OCI-LY1 (cell line): ENCODE data around the gene ANKFN1.

Experiments used
- H2AFZ ChIP-seq: fragments of 200-600 bp; sonication (generic), shearing (Covaris generic); 2 replicates; pipeline ENCODE4 v1.6.0; 2014; ENCODE audit warnings: antibody characterized with exemption, mild to moderate bottlenecking, low read length
- H3F3A ChIP-seq: fragments of 200-600 bp; sonication (generic), shearing (Covaris generic); 2 replicates; pipeline ENCODE4 v1.6.0; 2014; ENCODE audit warnings: mild to moderate bottlenecking, antibody characterized with exemption, low read length, moderate library complexity; ENCODE audit not compliant: insufficient read depth
- H3K27ac ChIP-seq: fragments of 200-600 bp; sonication (generic); 2 replicates; pipeline ENCODE4 v1.5.1; 2014; ENCODE audit warnings: low read length, mixed run types, mild to moderate bottlenecking, low read depth; ENCODE audit not compliant: poor library complexity, severe bottlenecking
- H3K27me3 ChIP-seq: fragments of 200-600 bp; sonication (generic); 2 replicates; pipeline ENCODE4 v1.6.0; 2014; ENCODE audit warnings: antibody characterized with exemption, mild to moderate bottlenecking, low read length, moderate library complexity; ENCODE audit not compliant: insufficient read depth
- H3K36me3 ChIP-seq: fragments of 200-600 bp; sonication (generic); 2 replicates; pipeline ENCODE4 v1.6.1; 2014; ENCODE audit warnings: mild to moderate bottlenecking, antibody characterized with exemption, low read length, moderate library complexity, mixed read lengths; ENCODE audit not compliant: insufficient read depth
- H3K4me1 ChIP-seq: fragments of 200-600 bp; sonication (generic); 2 replicates; pipeline ENCODE4 v1.5.1; 2014; ENCODE audit warnings: mild to moderate bottlenecking, low read length, moderate library complexity; ENCODE audit not compliant: insufficient read depth, severe bottlenecking
- H3K4me2 ChIP-seq: fragments of 200-600 bp; sonication (generic), shearing (Covaris generic); 2 replicates; pipeline ENCODE4 v1.6.1; 2014; ENCODE audit warnings: low read length
- H3K4me3 ChIP-seq: fragments of 200-600 bp; sonication (generic); 2 replicates; pipeline ENCODE4 v1.5.1; 2014; ENCODE audit warnings: low read length, low read depth, mild to moderate bottlenecking, mixed read lengths; ENCODE audit not compliant: poor library complexity, severe bottlenecking
- H3K79me2 ChIP-seq: fragments of 200-600 bp; shearing (Covaris generic); 2 replicates; pipeline ENCODE4 v1.6.1; 2016; ENCODE audit warnings: mixed run types, low read length, mixed read lengths; ENCODE audit not compliant: insufficient read depth
- H3K9ac ChIP-seq: fragments of 200-600 bp; sonication (generic), shearing (Covaris generic); 2 replicates; pipeline ENCODE4 v1.6.1; 2014; ENCODE audit warnings: mild to moderate bottlenecking, low read length, mixed read lengths
- H3K9me2 ChIP-seq: fragments of 200-600 bp; sonication (generic), shearing (Covaris generic); 2 replicates; pipeline ENCODE4 v1.6.1; 2014; ENCODE audit warnings: low read depth, mild to moderate bottlenecking, low read length, mixed read lengths
- H3K9me3 ChIP-seq: fragments of 200-600 bp; shearing (Covaris generic); 2 replicates; pipeline ENCODE4 v1.6.1; 2014; ENCODE audit warnings: low read length, mixed read lengths
- H4K20me1 ChIP-seq: fragments of 200-600 bp; sonication (generic), shearing (Covaris generic); 2 replicates; pipeline ENCODE4 v1.6.0; 2016; ENCODE audit warnings: mild to moderate bottlenecking, low read length; ENCODE audit not compliant: insufficient read depth
- CTCF ChIP-seq: fragments of 200-600 bp; sonication (generic), shearing (Covaris generic); IDR thresholded peaks from 2 replicates; pipeline ENCODE4 v1.5.1; 2017; ENCODE audit warnings: mild to moderate bottlenecking, antibody characterized with exemption, low read length, moderate library complexity, mixed read lengths
- EZH2 ChIP-seq: fragments of 200-600 bp; sonication (generic), shearing (Covaris generic); IDR thresholded peaks from 2 replicates; pipeline ENCODE4 v1.8.0; 2017; ENCODE audit warnings: borderline replicate concordance, mixed run types, mild to moderate bottlenecking, antibody characterized with exemption, low read length, moderate library complexity, mixed read lengths

Gene ANKFN1

GRCh38 chr17:56144223-56144622, 9.1 kb upstream of the ANKFN1 start:
- no peaks in the 10 kb centered on the region for H3K9me3 ChIP-seq
- TF ChIP-seq CTCF (no peak), EZH2 (no peak)
- H3K4me1 ChIP-seq = no peaks in the 10 kb centered on the region
- no peak overlapping the region for H2AFZ ChIP-seq
- H3K79me2 ChIP-seq = no peaks in the 10 kb centered on the region
- no peaks in the 10 kb centered on the region for H3F3A ChIP-seq
- H3K27me3 ChIP-seq = no peaks in the 10 kb centered on the region
- no peaks in the 10 kb centered on the region for H3K36me3 ChIP-seq
- no peak overlapping the region for H3K4me2 ChIP-seq
- no peaks in the 10 kb centered on the region for H4K20me1 ChIP-seq
- H3K9me2 ChIP-seq = no peaks in the 10 kb centered on the region
- H3K4me3 ChIP-seq = no peak overlapping the region
- H3K27ac ChIP-seq = no peak overlapping the region
- H3K9ac ChIP-seq = no peak overlapping the region

GRCh38 chr17:56146534-56146933, 6.7 kb upstream of the ANKFN1 start:
- no peaks in the 10 kb centered on the region for H3F3A ChIP-seq
- H3K4me1 ChIP-seq = no peaks in the 10 kb centered on the region
- H2AFZ ChIP-seq = no peak overlapping the region
- TF ChIP-seq EZH2 (no peak), CTCF (no peak)
- H3K27me3 ChIP-seq = no peaks in the 10 kb centered on the region
- H3K9ac ChIP-seq = no peak overlapping the region
- no peaks in the 10 kb centered on the region for H3K9me3 ChIP-seq
- H3K4me2 ChIP-seq = no peak overlapping the region
- no peak overlapping the region for H3K4me3 ChIP-seq
- H3K27ac ChIP-seq = no peak overlapping the region
- H4K20me1 ChIP-seq = no peaks in the 10 kb centered on the region
- no peaks in the 10 kb centered on the region for H3K36me3 ChIP-seq
- no peaks in the 10 kb centered on the region for H3K79me2 ChIP-seq
- no peaks in the 10 kb centered on the region for H3K9me2 ChIP-seq

GRCh38 chr17:56148333-56148732, 4.9 kb upstream of the ANKFN1 start:
- H3F3A ChIP-seq = no peaks in the 10 kb centered on the region
- no peak for TF ChIP-seq EZH2
- TF ChIP-seq CTCF = no peak

More at GRCh38 chr17:56148333-56148732, 4.9 kb upstream of the ANKFN1 start:
- H2AFZ ChIP-seq = no peak overlapping the region
- no peak overlapping the region for H3K4me2 ChIP-seq
- no peaks in the 10 kb centered on the region for H3K36me3 ChIP-seq
- H3K9me3 ChIP-seq = no peaks in the 10 kb centered on the region
- H3K79me2 ChIP-seq = no peaks in the 10 kb centered on the region
- no peaks in the 10 kb centered on the region for H3K9me2 ChIP-seq
- H3K27me3 ChIP-seq = no peaks in the 10 kb centered on the region
- no peaks in the 10 kb centered on the region for H3K4me1 ChIP-seq
- no peak overlapping the region for H3K4me3 ChIP-seq
- no peak overlapping the region for H3K27ac ChIP-seq
- no peaks in the 10 kb centered on the region for H4K20me1 ChIP-seq
- H3K9ac ChIP-seq = no peak overlapping the region
